ENCODE data around the gene GSAP.

GSAP gene

GRCh38 chr7:77441046-77441445 lies 24.9 kb upstream of the GSAP start:
- Histone ChIP-seq H3K4me3 (ENCODE audit: low read depth in 1 of 5, low read length in 5 of 5) (no peak overlapping the region), H3K9ac (ENCODE audit: low read length in 5 of 5) (no peak overlapping the region), H3K4me1 (ENCODE audit: control insufficient read depth in 5 of 5, insufficient read depth in 5 of 5, low read length in 5 of 5) (peaks cover 0 to 5% (median 3%) of the 10 kb centered on the region in 5 donors), H3K27me3 (ENCODE audit: control insufficient read depth in 5 of 5, insufficient read depth in 4 of 5, low read length in 5 of 5) (no peaks in the 10 kb centered on the region), H3K27ac (ENCODE audit: low read depth, low read length) (no peak overlapping the region), H3K9me3 (ENCODE audit: control insufficient read depth in 5 of 5, low read length in 5 of 5) (no peaks in the 10 kb centered on the region), H3K36me3 (ENCODE audit: control insufficient read depth in 5 of 5, insufficient read depth in 5 of 5, low read length in 5 of 5) (no peaks in the 10 kb centered on the region)

GRCh38 chr7:77439572-77439971 lies 23.4 kb upstream of the GSAP start:
- Histone ChIP-seq H3K9me3 (ENCODE audit: control insufficient read depth in 5 of 5, low read length in 5 of 5) (no peaks in the 10 kb centered on the region), H3K9ac (ENCODE audit: low read length in 5 of 5) (no peak overlapping the region), H3K4me1 (ENCODE audit: control insufficient read depth in 5 of 5, insufficient read depth in 5 of 5, low read length in 5 of 5) (peaks cover 0 to 11% (median 4%) of the 10 kb centered on the region in 5 donors), H3K27ac (ENCODE audit: low read depth, low read length) (no peak overlapping the region), H3K27me3 (ENCODE audit: control insufficient read depth in 5 of 5, insufficient read depth in 4 of 5, low read length in 5 of 5) (no peaks in the 10 kb centered on the region), H3K36me3 (ENCODE audit: control insufficient read depth in 5 of 5, insufficient read depth in 5 of 5, low read length in 5 of 5) (no peaks in the 10 kb centered on the region), H3K4me3 (ENCODE audit: low read depth in 1 of 5, low read length in 5 of 5) (no peak overlapping the region)

- Histone ChIP-seq H3K4me1 (ENCODE audit: control insufficient read depth in 5 of 5, insufficient read depth in 5 of 5, low read length in 5 of 5) (peaks cover 0 to 17% (median 9%) of the 10 kb centered on the region in 5 donors), H3K9me3 (ENCODE audit: control insufficient read depth in 5 of 5, low read length in 5 of 5) (no peaks in the 10 kb centered on the region), H3K9ac (ENCODE audit: low read length in 5 of 5) (no peak overlapping the region), H3K36me3 (ENCODE audit: control insufficient read depth in 5 of 5, insufficient read depth in 5 of 5, low read length in 5 of 5) (no peaks in the 10 kb centered on the region), H3K27me3 (ENCODE audit: control insufficient read depth in 5 of 5, insufficient read depth in 4 of 5, low read length in 5 of 5) (no peaks in the 10 kb centered on the region), H3K27ac (ENCODE audit: low read depth, low read length) (no peak overlapping the region), H3K4me3 (ENCODE audit: low read depth in 1 of 5, low read length in 5 of 5) (no peak overlapping the region)
Observed at GRCh38 chr7:77438131-77438530, 22.0 kb upstream of the GSAP start.

GRCh38 chr7:77434570-77435275 lies 18.6 kb upstream of the GSAP start:
- H3K27ac ChIP-seq (ENCODE audit: low read depth, low read length), result no peak overlapping the region

GRCh38 chr7:77433901-77434300 lies 17.8 kb upstream of the GSAP start:
- no peak overlapping the region for H3K4me3 ChIP-seq (ENCODE audit: low read depth in 1 of 5, low read length in 5 of 5)
- peaks cover 0 to 13% (median 8%) of the 10 kb centered on the region in 5 donors for H3K4me1 ChIP-seq (ENCODE audit: control insufficient read depth in 5 of 5, insufficient read depth in 5 of 5, low read length in 5 of 5)
- no peaks in the 10 kb centered on the region for H3K36me3 ChIP-seq (ENCODE audit: control insufficient read depth in 5 of 5, insufficient read depth in 5 of 5, low read length in 5 of 5)
- H3K9ac ChIP-seq (ENCODE audit: low read length in 5 of 5), result no peak overlapping the region
- no peak overlapping the region for H3K27ac ChIP-seq (ENCODE audit: low read depth, low read length)
- no peaks in the 10 kb centered on the region for H3K9me3 ChIP-seq (ENCODE audit: control insufficient read depth in 5 of 5, low read length in 5 of 5)
- H3K27me3 ChIP-seq (ENCODE audit: control insufficient read depth in 5 of 5, insufficient read depth in 4 of 5, low read length in 5 of 5), result no peaks in the 10 kb centered on the region

More at GRCh38 chr7:77434570-77435275, 18.6 kb upstream of the GSAP start:
- no peak overlapping the region for H3K9ac ChIP-seq (ENCODE audit: low read length in 5 of 5)
- no peaks in the 10 kb centered on the region for H3K36me3 ChIP-seq (ENCODE audit: control insufficient read depth in 5 of 5, insufficient read depth in 5 of 5, low read length in 5 of 5)
- no peak overlapping the region for H3K4me3 ChIP-seq (ENCODE audit: low read depth in 1 of 5, low read length in 5 of 5)
- H3K4me1 ChIP-seq (ENCODE audit: control insufficient read depth in 5 of 5, insufficient read depth in 5 of 5, low read length in 5 of 5), result peaks cover 0 to 16% (median 8%) of the 10 kb centered on the region in 5 donors
- H3K9me3 ChIP-seq (ENCODE audit: control insufficient read depth in 5 of 5, low read length in 5 of 5), result no peaks in the 10 kb centered on the region
- H3K27me3 ChIP-seq (ENCODE audit: control insufficient read depth in 5 of 5, insufficient read depth in 4 of 5, low read length in 5 of 5), result no peaks in the 10 kb centered on the region

GRCh38 chr7:77430927-77431326 lies 14.8 kb upstream of the GSAP start:
- Histone ChIP-seq H3K4me1 (ENCODE audit: control insufficient read depth in 5 of 5, insufficient read depth in 5 of 5, low read length in 5 of 5) (peaks cover 3 to 36% (median 30%) of the 10 kb centered on the region in 5 donors), H3K4me3 (ENCODE audit: low read depth in 1 of 5, low read length in 5 of 5) (no peak overlapping the region), H3K36me3 (ENCODE audit: control insufficient read depth in 5 of 5, insufficient read depth in 5 of 5, low read length in 5 of 5) (no peaks in the 10 kb centered on the region)

GRCh38 chr7:77428777-77429231 lies 12.7 kb upstream of the GSAP start:
- peaks cover 3 to 30% (median 29%) of the 10 kb centered on the region in 5 donors for H3K4me1 ChIP-seq (ENCODE audit: control insufficient read depth in 5 of 5, insufficient read depth in 5 of 5, low read length in 5 of 5)
- H3K36me3 ChIP-seq (ENCODE audit: control insufficient read depth in 5 of 5, insufficient read depth in 5 of 5, low read length in 5 of 5), result no peaks in the 10 kb centered on the region

More at GRCh38 chr7:77430927-77431326, 14.8 kb upstream of the GSAP start:
- Histone ChIP-seq H3K9ac (ENCODE audit: low read length in 5 of 5) (no peak overlapping the region), H3K9me3 (ENCODE audit: control insufficient read depth in 5 of 5, low read length in 5 of 5) (no peaks in the 10 kb centered on the region), H3K27me3 (ENCODE audit: control insufficient read depth in 5 of 5, insufficient read depth in 4 of 5, low read length in 5 of 5) (no peaks in the 10 kb centered on the region), H3K27ac (ENCODE audit: low read depth, low read length) (no peak overlapping the region)

GRCh38 chr7:77427996-77428603 lies 12.0 kb upstream of the GSAP start:
- Histone ChIP-seq H3K36me3 (ENCODE audit: control insufficient read depth in 5 of 5, insufficient read depth in 5 of 5, low read length in 5 of 5) (no peaks in the 10 kb centered on the region), H3K4me3 (ENCODE audit: low read depth in 1 of 5, low read length in 5 of 5) (no peak overlapping the region), H3K27ac (ENCODE audit: low read depth, low read length) (no peak overlapping the region), H3K4me1 (ENCODE audit: control insufficient read depth in 5 of 5, insufficient read depth in 5 of 5, low read length in 5 of 5) (peaks cover 3 to 30% (median 29%) of the 10 kb centered on the region in 5 donors), H3K9me3 (ENCODE audit: control insufficient read depth in 5 of 5, low read length in 5 of 5) (no peaks in the 10 kb centered on the region), H3K9ac (ENCODE audit: low read length in 5 of 5) (peak overlapping the region in 1 of 5 donors; percentile 18), H3K27me3 (ENCODE audit: control insufficient read depth in 5 of 5, insufficient read depth in 4 of 5, low read length in 5 of 5) (no peaks in the 10 kb centered on the region)

More at GRCh38 chr7:77428777-77429231, 12.7 kb upstream of the GSAP start:
- H3K27ac ChIP-seq (ENCODE audit: low read depth, low read length), result no peak overlapping the region
- H3K27me3 ChIP-seq (ENCODE audit: control insufficient read depth in 5 of 5, insufficient read depth in 4 of 5, low read length in 5 of 5), result no peaks in the 10 kb centered on the region
- H3K9ac ChIP-seq (ENCODE audit: low read length in 5 of 5), result no peak overlapping the region
- H3K9me3 ChIP-seq (ENCODE audit: control insufficient read depth in 5 of 5, low read length in 5 of 5), result no peaks in the 10 kb centered on the region
- H3K4me3 ChIP-seq (ENCODE audit: low read depth in 1 of 5, low read length in 5 of 5), result no peak overlapping the region

- Histone ChIP-seq H3K27me3 (ENCODE audit: control insufficient read depth in 5 of 5, insufficient read depth in 4 of 5, low read length in 5 of 5) (no peaks in the 10 kb centered on the region), H3K9me3 (ENCODE audit: control insufficient read depth in 5 of 5, low read length in 5 of 5) (no peaks in the 10 kb centered on the region), H3K4me3 (ENCODE audit: low read depth in 1 of 5, low read length in 5 of 5) (no peak overlapping the region), H3K4me1 (ENCODE audit: control insufficient read depth in 5 of 5, insufficient read depth in 5 of 5, low read length in 5 of 5) (peaks cover 3 to 36% (median 29%) of the 10 kb centered on the region in 5 donors), H3K27ac (ENCODE audit: low read depth, low read length) (peak overlapping the region; percentile 24), H3K36me3 (ENCODE audit: control insufficient read depth in 5 of 5, insufficient read depth in 5 of 5, low read length in 5 of 5) (no peaks in the 10 kb centered on the region), H3K9ac (ENCODE audit: low read length in 5 of 5) (peak overlapping the region in 1 of 5 donors; percentile 52)
Observed at GRCh38 chr7:77426521-77427051, 10.4 kb upstream of the GSAP start.

- no peaks in the 10 kb centered on the region for H3K27me3 ChIP-seq (ENCODE audit: control insufficient read depth in 5 of 5, insufficient read depth in 4 of 5, low read length in 5 of 5)
- peaks cover 3 to 39% (median 29%) of the 10 kb centered on the region in 5 donors for H3K4me1 ChIP-seq (ENCODE audit: control insufficient read depth in 5 of 5, insufficient read depth in 5 of 5, low read length in 5 of 5)
- H3K4me3 ChIP-seq (ENCODE audit: low read depth in 1 of 5, low read length in 5 of 5), result peak overlapping the region in 1 of 5 donors; percentile 11
- H3K9ac ChIP-seq (ENCODE audit: low read length in 5 of 5), result peak overlapping the region in 1 of 5 donors; percentile 48
- H3K27ac ChIP-seq (ENCODE audit: low read depth, low read length), result peak overlapping the region; percentile 24
- no peaks in the 10 kb centered on the region for H3K9me3 ChIP-seq (ENCODE audit: control insufficient read depth in 5 of 5, low read length in 5 of 5)
- no peaks in the 10 kb centered on the region for H3K36me3 ChIP-seq (ENCODE audit: control insufficient read depth in 5 of 5, insufficient read depth in 5 of 5, low read length in 5 of 5)
Observed at GRCh38 chr7:77426052-77426404, 9.9 kb upstream of the GSAP start.
